Chondrocyte (in vitro differentiated cells): ENCODE measurements around the gene PTPN4. TPM values are rescaled to one million over a fixed set of nuclear protein-coding genes. Genes with fewer than 3 reads are reported as not detected.
A peak's percentile ranks its signal among the peaks of the same experiment; 100 is the strongest.

Source experiments
- DNase-seq: peaks from one replicate; pipeline ENCODE4 v3.0.0; 2021; ENCODE audit warnings: mixed read lengths, low spot score
- H3K27ac Mint-ChIP-seq: one replicate; pipeline ENCODE4 v1.8.0; 2021; ENCODE audit warnings: mild to moderate bottlenecking, moderate library complexity, mixed read lengths; ENCODE audit not compliant: unreplicated experiment
- H3K27me3 Mint-ChIP-seq: 2 replicates; pipeline ENCODE4 v1.8.0; 2021; ENCODE audit warnings: low read depth, mixed read lengths
- H3K36me3 Mint-ChIP-seq: 2 replicates; pipeline ENCODE4 v1.8.0; 2021; ENCODE audit warnings: low read depth, mixed read lengths
- H3K4me1 Mint-ChIP-seq: 2 replicates; pipeline ENCODE4 v1.8.0; 2021; ENCODE audit warnings: low read depth, mild to moderate bottlenecking, mixed read lengths
- H3K4me3 Mint-ChIP-seq: one replicate; pipeline ENCODE4 v1.8.0; 2021; ENCODE audit warnings: mild to moderate bottlenecking, moderate library complexity, mixed read lengths; ENCODE audit not compliant: unreplicated experiment
- H3K9me3 Mint-ChIP-seq: 2 replicates; pipeline ENCODE4 v1.8.0; 2021; ENCODE audit warnings: low read depth, mixed read lengths
- total RNA-seq: library from RNA; stranded (reverse); gene quantifications from 3 replicates; pipeline ENCODE4 v1.2.1, GENCODE V29; 2021
- TF ChIP-seq, protein P1 (sequence below): fragments of 200-600 bp; sonication (generic); IDR thresholded peaks from 2 replicates; pipeline ENCODE4 v1.5.0; 2021; ENCODE audit warnings: antibody characterized with exemption, mild to moderate bottlenecking, moderate library complexity

The PTPN4 gene
- total RNA-seq, 1 donor from 2014 or later = 24.2 TPM

DNA sequence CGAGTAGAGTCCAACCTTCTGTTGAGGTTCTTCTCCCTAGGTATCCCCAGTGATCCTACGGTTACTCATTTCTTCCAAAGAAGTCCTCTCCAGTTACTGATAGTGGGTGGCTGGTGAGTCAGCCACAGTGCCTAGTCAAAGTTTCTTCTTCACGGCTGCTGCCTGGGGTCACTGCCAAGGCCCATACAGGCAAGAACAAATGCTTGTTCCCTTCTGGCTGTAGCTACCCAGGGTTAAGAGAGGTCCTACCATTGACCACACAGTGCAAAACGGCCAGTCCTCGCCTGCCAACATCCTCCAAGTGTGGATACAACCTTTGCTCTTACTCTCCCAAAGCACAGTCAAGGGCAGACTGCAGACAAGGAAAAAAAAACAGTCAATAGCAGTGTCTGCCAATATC lies 2.9 kb upstream of the PTPN4 start:
- H3K9me3 Mint-ChIP-seq = no peaks in the 10 kb centered on the region
- TF ChIP-seq, protein P1, sequence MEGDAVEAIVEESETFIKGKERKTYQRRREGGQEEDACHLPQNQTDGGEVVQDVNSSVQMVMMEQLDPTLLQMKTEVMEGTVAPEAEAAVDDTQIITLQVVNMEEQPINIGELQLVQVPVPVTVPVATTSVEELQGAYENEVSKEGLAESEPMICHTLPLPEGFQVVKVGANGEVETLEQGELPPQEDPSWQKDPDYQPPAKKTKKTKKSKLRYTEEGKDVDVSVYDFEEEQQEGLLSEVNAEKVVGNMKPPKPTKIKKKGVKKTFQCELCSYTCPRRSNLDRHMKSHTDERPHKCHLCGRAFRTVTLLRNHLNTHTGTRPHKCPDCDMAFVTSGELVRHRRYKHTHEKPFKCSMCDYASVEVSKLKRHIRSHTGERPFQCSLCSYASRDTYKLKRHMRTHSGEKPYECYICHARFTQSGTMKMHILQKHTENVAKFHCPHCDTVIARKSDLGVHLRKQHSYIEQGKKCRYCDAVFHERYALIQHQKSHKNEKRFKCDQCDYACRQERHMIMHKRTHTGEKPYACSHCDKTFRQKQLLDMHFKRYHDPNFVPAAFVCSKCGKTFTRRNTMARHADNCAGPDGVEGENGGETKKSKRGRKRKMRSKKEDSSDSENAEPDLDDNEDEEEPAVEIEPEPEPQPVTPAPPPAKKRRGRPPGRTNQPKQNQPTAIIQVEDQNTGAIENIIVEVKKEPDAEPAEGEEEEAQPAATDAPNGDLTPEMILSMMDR = no peak
- no peak for DNase-seq
- H3K4me1 Mint-ChIP-seq = peaks cover 19% of the 10 kb centered on the region
- H3K4me3 Mint-ChIP-seq = no peak overlapping the region
- no peaks in the 10 kb centered on the region for H3K36me3 Mint-ChIP-seq
- H3K27me3 Mint-ChIP-seq = no peaks in the 10 kb centered on the region
- H3K27ac Mint-ChIP-seq = peak overlapping the region; percentile 23

DNA sequence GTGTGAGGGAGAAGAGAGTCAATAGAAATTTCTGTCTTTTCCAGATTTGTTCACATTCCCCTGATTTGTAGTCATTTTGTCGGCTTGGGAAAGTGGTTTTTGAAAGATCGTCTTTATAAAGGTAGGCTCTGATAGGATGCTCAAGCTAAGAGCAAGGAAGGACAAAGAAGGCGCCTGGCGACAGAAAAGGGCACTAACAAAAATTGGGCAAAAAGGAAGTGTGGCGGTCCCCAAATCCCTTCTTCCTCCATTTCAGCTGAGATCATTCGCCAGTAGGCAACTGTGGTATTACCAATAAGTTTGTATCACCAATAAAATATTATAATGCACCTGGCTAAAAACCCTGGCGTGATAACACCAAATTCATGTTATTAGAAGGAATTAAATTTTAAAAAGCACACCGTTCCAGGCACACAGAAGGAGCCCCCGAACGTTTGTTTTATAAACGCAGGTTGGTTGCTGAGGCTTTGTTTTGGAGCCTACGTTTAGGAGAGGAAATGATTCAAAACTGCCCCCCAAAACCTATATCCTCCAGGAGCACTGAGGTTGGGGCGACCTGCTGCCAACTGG lies 756 bp upstream of the PTPN4 start:
- H3K4me1 Mint-ChIP-seq = peaks cover 32% of the 10 kb centered on the region
- no peaks in the 10 kb centered on the region for H3K27me3 Mint-ChIP-seq
- H3K9me3 Mint-ChIP-seq = no peaks in the 10 kb centered on the region
- H3K36me3 Mint-ChIP-seq = no peaks in the 10 kb centered on the region
- H3K27ac Mint-ChIP-seq = peak overlapping the region; percentile 90
- DNase-seq = no peak
- peak overlapping the region; percentile 83 for H3K4me3 Mint-ChIP-seq
- TF ChIP-seq, protein P1 = no peak

DNA sequence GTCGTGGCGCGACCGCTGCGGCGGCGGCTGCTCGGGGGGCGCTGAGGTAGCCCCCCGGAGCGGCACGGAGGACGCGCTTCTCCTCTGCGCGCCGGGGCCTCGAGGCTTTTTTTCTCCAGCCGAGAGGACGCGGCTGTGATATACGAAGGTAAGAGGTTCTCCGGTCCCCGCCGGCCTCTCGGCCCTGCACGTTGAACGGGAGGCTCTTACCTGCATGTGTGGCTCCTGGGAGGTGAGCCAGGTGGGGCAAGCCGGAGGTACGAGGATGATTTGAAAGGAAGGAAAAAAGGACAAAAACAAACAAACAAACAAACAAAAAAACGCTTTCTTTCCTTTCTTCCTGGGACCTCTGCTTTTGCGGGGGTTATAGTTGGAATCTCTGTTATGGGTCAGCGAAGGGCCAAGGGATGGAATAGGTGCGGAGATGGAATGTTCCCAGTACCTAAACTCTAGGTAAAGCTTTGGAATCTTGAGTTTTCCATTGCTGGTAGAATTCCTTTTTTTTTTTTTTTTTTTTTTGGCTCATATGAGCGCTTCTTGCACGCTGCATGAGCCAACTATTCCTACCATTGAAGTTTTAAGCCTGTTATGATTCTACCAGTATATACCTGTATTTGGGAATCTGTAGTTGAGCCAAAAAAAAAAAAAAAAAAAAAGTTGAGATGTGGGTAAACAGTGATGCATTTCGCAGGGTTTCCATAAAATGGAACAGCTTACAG lies 674 bp downstream of the PTPN4 start:
- H3K27me3 Mint-ChIP-seq = no peaks in the 10 kb centered on the region
- peak overlapping the region; percentile 70 for H3K27ac Mint-ChIP-seq
- H3K4me3 Mint-ChIP-seq = peak overlapping the region; percentile 83
- H3K36me3 Mint-ChIP-seq = no peaks in the 10 kb centered on the region
- DNase-seq = no peak
- TF ChIP-seq, protein P1 = no peak
- no peaks in the 10 kb centered on the region for H3K9me3 Mint-ChIP-seq
- H3K4me1 Mint-ChIP-seq = peaks cover 32% of the 10 kb centered on the region

DNA sequence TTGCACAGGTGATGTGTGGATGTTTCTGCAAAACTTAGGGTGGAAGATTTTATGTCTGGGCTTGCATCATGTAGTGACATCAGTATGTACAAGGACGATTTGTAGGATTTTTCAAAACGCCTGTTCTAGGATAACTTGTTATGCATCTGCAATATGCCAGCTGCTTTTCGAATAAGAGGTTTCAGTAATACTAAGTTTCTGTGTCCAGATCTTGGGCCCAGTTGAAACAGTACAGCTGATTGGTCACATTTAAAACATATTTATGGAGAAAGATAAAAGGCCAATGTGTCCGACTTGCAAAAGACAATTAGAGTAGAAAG lies 1.2 kb downstream of the PTPN4 start:
- H3K9me3 Mint-ChIP-seq = no peaks in the 10 kb centered on the region
- peak overlapping the region; percentile 70 for H3K27ac Mint-ChIP-seq
- no peaks in the 10 kb centered on the region for H3K27me3 Mint-ChIP-seq
- no peaks in the 10 kb centered on the region for H3K36me3 Mint-ChIP-seq
- TF ChIP-seq, protein P1 = no peak
- no peak for DNase-seq
- H3K4me3 Mint-ChIP-seq = peak overlapping the region; percentile 83
- peaks cover 37% of the 10 kb centered on the region for H3K4me1 Mint-ChIP-seq

DNA sequence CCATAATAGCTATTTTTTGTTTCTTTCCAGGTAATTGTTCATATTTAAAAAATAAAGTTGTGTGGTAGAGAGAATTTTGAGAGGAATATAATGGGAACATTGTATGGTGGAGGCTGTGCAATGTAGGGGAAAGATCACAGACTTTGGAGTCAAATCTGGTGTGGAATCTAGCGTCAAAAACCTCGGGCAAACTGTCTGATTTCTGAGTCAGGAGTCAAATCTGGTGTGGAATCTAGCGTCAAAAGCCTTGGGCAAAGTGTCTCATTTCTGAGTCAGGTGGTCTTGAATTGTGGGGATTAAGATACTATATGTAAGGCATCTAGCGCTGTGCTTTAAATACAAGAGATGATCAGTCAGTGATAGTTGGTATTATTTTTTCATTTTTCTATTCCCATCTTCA lies 5.1 kb downstream of the PTPN4 start:
- Mint-ChIP-seq H3K4me3 (no peak overlapping the region), H3K27ac (no peak overlapping the region), H3K27me3 (no peaks in the 10 kb centered on the region), H3K4me1 (peaks cover 31% of the 10 kb centered on the region), H3K36me3 (no peaks in the 10 kb centered on the region), H3K9me3 (no peaks in the 10 kb centered on the region)
- TF ChIP-seq, protein P1 = no peak
- no peak for DNase-seq
